Measurements from ENCODE around the gene AKR1C1. TPM values are rescaled to one million over a fixed set of nuclear protein-coding genes. Genes with fewer than 3 reads are reported as not detected.
"Not testable (repeated sequence)": the region's sequence is repeated elsewhere in the genome, so short reads cannot be mapped to it uniquely, and the experiment has no call there.

The AKR1C1 gene
- total RNA-seq, 4 donors from 2014 or later: 47.1 to 94.8 (median 77.5) TPM

- WGBS, 2 donors: 89 to 90% methylated on average over 11 of the region's 11 CpGs
- H3K27me3 ChIP-seq; H3K4me1 ChIP-seq; H3K27ac ChIP-seq; H3K9me3 ChIP-seq; H3K36me3 ChIP-seq; H3K4me3 ChIP-seq; DNase-seq (ENCODE audit: low spot score in 2 of 2): not testable (repeated sequence)
Observed at GRCh38 chr10:4961558-4961957, 1.7 kb upstream of the AKR1C1 start.

- 67 to 70% methylated on average over 1 of the region's 1 CpG for WGBS, 2 donors
- H3K27ac ChIP-seq; H3K4me3 ChIP-seq; H3K36me3 ChIP-seq; H3K9me3 ChIP-seq; H3K4me1 ChIP-seq; H3K27me3 ChIP-seq; DNase-seq (ENCODE audit: low spot score in 2 of 2): not testable (repeated sequence)
Observed at GRCh38 chr10:4962308-4962707, 907 bp upstream of the AKR1C1 start.

GRCh38 chr10:4963815-4964154, 570 bp downstream of the AKR1C1 start:
- WGBS, 2 donors: 46 to 47% methylated on average over 4 of the region's 4 CpGs
- peak overlapping the region in 2 of 4 donors; percentile 15 to 42 for H3K4me3 ChIP-seq
- H3K36me3 ChIP-seq; H3K27me3 ChIP-seq; H3K4me1 ChIP-seq; H3K9me3 ChIP-seq; DNase-seq (ENCODE audit: low spot score in 2 of 2): not testable (repeated sequence)
- H3K27ac ChIP-seq: peak overlapping the region in 2 of 4 donors; percentile 11 to 56

GRCh38 chr10:4965763-4966162, 2.5 kb downstream of the AKR1C1 start:
- H3K27me3 ChIP-seq; DNase-seq (ENCODE audit: low spot score in 2 of 2); H3K4me1 ChIP-seq; H3K9me3 ChIP-seq; H3K27ac ChIP-seq: not testable (repeated sequence)
- Histone ChIP-seq H3K4me3 (peak overlapping the region in 1 of 4 donors; percentile 42), H3K36me3 (peaks cover 0 to 20% (median 0%) of the 10 kb centered on the region in 3 donors)
- 95 to 100% methylated on average over 4 of the region's 4 CpGs for WGBS, 2 donors

- H3K27ac ChIP-seq; DNase-seq (ENCODE audit: low spot score in 2 of 2); H3K9me3 ChIP-seq; H3K4me3 ChIP-seq; H3K4me1 ChIP-seq; H3K27me3 ChIP-seq: not testable (repeated sequence)
- peaks cover 0 to 20% (median 0%) of the 10 kb centered on the region in 3 donors for H3K36me3 ChIP-seq
- 94 to 95% methylated on average over 3 of the region's 3 CpGs for WGBS, 2 donors
Observed at GRCh38 chr10:4967189-4967588, 4.0 kb downstream of the AKR1C1 start.

GRCh38 chr10:4969289-4969688, 6.1 kb downstream of the AKR1C1 start:
- 92 to 93% methylated on average over 3 of the region's 3 CpGs for WGBS, 2 donors
- DNase-seq (ENCODE audit: low spot score in 2 of 2); H3K9me3 ChIP-seq; H3K4me1 ChIP-seq; H3K4me3 ChIP-seq; H3K27ac ChIP-seq; H3K27me3 ChIP-seq: not testable (repeated sequence)
- peaks cover 0 to 30% (median 0%) of the 10 kb centered on the region in 3 donors for H3K36me3 ChIP-seq

- H3K36me3 ChIP-seq: peaks cover 0 to 30% (median 0%) of the 10 kb centered on the region in 3 donors
- not testable (repeated sequence) for H3K27me3 ChIP-seq; H3K9me3 ChIP-seq; H3K27ac ChIP-seq; H3K4me1 ChIP-seq; H3K4me3 ChIP-seq; DNase-seq (ENCODE audit: low spot score in 2 of 2)
- WGBS, 2 donors: 95 to 100% methylated on average over 2 of the region's 2 CpGs
Observed at GRCh38 chr10:4970362-4970761, 7.1 kb downstream of the AKR1C1 start.

- 94 to 95% methylated on average over 11 of the region's 18 CpGs for WGBS, 2 donors
- not testable (repeated sequence) for DNase-seq (ENCODE audit: low spot score in 2 of 2); H3K27ac ChIP-seq; H3K27me3 ChIP-seq; H3K4me3 ChIP-seq; H3K9me3 ChIP-seq; H3K4me1 ChIP-seq
- peaks cover 0 to 37% (median 0%) of the 10 kb centered on the region in 3 donors for H3K36me3 ChIP-seq
Observed at GRCh38 chr10:4972369-4973142, 9.3 kb downstream of the AKR1C1 start.

- H3K27ac ChIP-seq; H3K4me1 ChIP-seq; H3K9me3 ChIP-seq; DNase-seq (ENCODE audit: low spot score in 2 of 2); H3K4me3 ChIP-seq; H3K27me3 ChIP-seq: not testable (repeated sequence)
- WGBS, 2 donors: 100% methylated on average over 1 of the region's 1 CpG; no CpG with 5 or more reads in 1 of the 2 donors
- H3K36me3 ChIP-seq: peaks cover 0 to 39% (median 0%) of the 10 kb centered on the region in 3 donors
Observed at GRCh38 chr10:4973294-4973693, 10.1 kb downstream of the AKR1C1 start.

GRCh38 chr10:4974400-4974799, 11.2 kb downstream of the AKR1C1 start:
- not testable (repeated sequence) for DNase-seq (ENCODE audit: low spot score in 2 of 2); H3K4me3 ChIP-seq; H3K9me3 ChIP-seq; H3K27ac ChIP-seq; H3K27me3 ChIP-seq; H3K4me1 ChIP-seq
- H3K36me3 ChIP-seq: peaks cover 0 to 28% (median 0%) of the 10 kb centered on the region in 3 donors

All from tibial nerve (tissue), 4 donors.